GM21381 (cell line): Measurements from ENCODE around the gene CRYAA.
"Not testable (repeated sequence)": the region's sequence is repeated elsewhere in the genome, so short reads cannot be mapped to it uniquely, and the experiment has no call there.

Experiments used
- ATAC-seq: cut with Tn5 transposase; IDR thresholded peaks from one replicate; pipeline ENCODE4 v1.9.1; 2021; ENCODE audit warnings: mild to moderate bottlenecking, moderate library complexity; ENCODE audit not compliant: unreplicated experiment

The CRYAA gene

DNA sequence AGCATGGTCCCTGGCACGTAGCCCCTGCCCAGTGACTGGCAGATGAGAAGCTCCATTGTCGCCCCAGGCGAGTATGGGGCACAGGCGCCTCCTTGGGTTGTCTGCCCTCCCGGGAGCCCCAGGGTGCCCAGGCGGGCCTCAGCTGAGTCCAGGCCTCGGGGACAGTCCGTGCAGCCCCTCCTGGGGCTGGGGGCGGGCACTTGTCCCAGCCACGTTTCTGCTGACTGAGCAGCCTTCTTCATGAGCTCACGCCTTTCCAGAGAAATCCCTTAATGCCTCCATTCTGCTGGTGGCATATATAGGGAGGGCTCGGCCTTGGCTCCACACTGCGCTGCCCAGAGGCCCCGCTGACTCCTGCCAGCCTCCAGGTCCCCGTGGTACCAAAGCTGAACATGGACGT is at the start of gene CRYAA:
CRYAA (plus strand) TSS at position 301 of the 400 bp plus-strand sequence; CDS start at position 393, 92 bp downstream.
- ATAC-seq, result not testable (repeated sequence)

DNA sequence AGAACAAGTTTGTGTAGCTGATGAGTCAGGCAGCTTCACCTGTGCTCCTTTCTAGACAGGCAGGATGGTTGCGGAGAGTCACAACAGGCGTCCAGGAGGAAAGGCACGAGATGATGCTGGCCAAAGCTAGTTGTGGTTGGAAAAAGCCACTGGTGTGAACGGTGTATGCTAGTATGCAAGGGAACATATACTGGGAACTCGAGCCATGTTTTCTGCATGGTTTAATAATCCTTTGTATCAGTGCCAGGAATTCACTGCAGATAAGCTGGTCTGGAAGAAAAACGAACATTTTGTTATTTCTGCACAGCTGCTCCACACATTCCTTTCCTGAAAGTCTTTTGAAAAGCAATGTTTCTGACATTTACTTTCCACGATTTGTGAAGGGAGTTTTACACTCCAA is 38.7 kb upstream of the CRYAA start:
- ATAC-seq, result not testable (repeated sequence)

GRCh38 chr21:43134520-43134919 is 34.3 kb upstream of the CRYAA start:
- ATAC-seq, result not testable (repeated sequence)

GRCh38 chr21:43138944-43139343 is 29.9 kb upstream of the CRYAA start:
- not testable (repeated sequence) for ATAC-seq

- ATAC-seq, result not testable (repeated sequence)
These were observed 27.4 kb upstream of the CRYAA start for GRCh38 chr21:43141407-43141806.

DNA sequence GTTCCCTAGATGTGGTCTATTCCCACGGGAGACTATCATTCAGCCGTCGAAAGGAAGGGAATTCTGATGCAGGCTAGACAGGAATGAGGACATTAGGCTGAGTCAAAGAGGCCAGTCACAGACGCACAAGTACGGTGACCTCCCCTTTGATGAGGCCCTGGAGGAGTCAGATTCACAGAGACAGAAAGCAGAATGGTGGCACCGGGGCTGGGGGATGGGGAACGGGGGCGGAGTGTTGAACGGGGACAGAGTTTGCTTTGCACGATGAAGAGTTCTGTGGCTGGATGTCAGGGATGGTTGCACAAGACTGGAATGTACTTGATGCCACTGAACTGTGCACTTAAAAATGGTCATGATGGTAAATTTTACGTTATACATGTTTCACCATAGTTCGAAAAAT is 22.2 kb upstream of the CRYAA start:
- not testable (repeated sequence) for ATAC-seq

GRCh38 chr21:43147999-43148398 is 20.8 kb upstream of the CRYAA start:
- ATAC-seq, result not testable (repeated sequence)

GRCh38 chr21:43149344-43149743 is 19.5 kb upstream of the CRYAA start:
- not testable (repeated sequence) for ATAC-seq

DNA sequence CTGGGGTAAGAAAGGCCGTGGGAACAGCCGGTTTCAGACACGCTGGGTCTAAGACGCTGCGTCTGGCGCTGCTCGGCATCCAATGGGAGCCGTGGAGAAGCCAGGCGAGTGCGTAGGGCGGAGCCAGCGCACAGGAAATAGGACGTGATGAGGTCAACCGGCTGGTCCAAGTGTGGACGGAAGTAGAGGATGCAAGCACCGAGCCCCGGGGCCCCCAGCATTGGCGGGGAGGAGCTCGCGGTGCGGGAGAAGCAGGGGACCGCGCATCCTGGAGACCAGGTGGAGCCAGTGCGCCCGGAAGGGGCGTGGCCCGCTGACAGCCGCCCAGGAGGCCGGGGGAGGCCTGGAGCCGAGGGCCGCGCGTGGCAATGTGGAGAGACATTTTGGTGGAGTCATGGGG is 15.2 kb upstream of the CRYAA start:
- ATAC-seq, result not testable (repeated sequence)

DNA sequence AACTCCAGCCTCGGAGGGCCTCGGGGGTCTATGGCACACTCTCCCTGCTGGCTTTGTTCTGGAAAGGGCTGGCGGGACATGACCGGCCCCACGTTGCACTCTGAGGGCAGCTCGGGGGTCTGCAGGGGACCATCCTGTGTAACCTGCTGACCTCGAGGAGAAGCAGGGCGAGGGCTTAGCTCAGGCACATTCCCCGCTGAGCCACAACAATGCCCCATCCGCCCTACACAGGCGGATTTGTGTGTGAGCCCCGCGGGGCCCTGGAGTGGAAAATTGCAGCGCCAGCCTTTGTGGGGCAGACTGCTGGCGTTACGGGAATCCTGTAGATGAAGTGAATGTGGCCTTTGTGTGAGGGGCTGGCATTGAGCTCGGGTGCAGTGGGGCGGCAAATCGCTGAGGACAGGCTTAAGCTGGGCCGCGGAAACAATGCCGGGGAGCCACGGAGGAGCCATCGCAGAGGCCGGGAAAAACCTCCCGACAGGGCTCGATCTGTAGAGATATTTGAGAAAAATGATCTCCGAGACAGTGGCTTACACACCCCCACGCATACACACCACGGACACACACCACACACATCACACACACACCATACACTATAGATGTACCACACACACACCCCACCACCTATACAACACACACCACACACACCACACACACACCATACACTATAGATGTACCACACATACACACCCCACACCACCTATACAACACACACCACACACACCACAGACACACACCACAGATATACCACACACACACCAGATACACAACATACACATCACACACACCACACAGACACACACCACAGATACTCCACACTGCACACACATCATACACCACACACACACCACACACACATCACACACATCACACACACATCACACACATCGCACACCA is 9.3 kb upstream of the CRYAA start:
- not testable (repeated sequence) for ATAC-seq

DNA sequence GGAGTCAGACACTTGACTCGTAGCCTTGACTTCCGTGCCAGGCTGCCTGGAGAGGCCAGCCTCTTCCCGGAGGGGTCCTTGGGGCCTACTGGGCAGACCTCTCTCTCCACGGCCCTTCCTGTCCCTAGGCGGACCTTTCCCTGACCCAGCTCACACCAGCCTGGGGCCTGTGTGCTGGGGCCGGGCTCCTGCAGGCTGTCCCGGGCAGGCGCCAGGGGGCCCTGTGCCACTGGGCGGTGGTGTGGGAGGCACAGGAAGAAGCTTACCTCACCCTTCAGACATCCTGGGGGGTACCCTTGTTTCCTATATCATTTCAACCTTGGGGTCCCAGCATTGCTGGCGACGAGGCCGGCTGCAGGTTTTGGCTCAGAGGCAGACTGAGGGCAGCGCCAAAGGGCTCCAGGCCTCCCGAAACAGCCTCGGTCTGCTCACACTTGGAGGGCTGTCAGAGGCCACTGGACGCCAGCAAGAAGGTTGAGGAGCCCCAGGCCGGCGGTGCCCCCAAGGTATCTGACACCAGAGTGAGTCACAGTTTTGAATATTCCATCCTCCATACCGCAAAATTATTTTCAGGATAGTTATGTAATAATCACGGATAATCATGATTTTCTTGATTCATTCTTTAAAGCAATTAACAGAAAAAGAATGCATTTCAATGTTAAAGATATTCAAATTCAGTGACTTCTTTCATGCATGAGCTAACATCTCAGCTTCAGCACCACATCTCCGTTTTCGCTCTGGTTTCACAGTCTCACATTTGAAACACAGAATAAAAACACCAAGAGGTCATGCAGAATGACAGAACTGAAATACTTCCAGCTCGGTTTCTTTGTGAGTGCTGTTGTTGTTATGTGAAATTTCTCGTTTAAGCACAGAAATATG is 6.7 kb upstream of the CRYAA start:
- ATAC-seq, result not testable (repeated sequence)

- ATAC-seq, result not testable (repeated sequence)
These were observed 6.1 kb upstream of the CRYAA start for GRCh38 chr21:43162708-43163205.

DNA sequence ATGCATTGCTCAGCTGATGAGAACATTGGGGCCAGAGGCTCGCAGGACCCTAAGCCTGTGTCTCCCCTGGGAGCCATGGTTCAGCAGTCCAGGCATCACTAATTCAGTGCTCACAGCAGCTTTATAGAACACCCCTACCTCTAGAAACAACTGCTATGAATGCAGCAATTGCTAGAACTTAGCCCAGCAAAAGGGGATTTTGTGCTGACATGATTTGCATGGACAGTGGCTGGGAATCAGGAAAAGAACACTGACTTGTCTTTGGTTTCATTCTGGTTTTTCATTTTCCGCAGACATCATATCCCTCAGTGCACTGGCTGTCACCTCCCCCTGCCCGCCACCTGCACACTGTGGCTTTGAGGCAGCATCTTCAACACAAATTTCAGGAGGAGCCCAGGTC is 4.0 kb upstream of the CRYAA start:
- ATAC-seq, result not testable (repeated sequence)

GRCh38 chr21:43165734-43166133 is 3.1 kb upstream of the CRYAA start:
- ATAC-seq, result not testable (repeated sequence)

GRCh38 chr21:43169230-43169886 is 550 bp downstream of the CRYAA start:
- ATAC-seq, result not testable (repeated sequence)

- not testable (repeated sequence) for ATAC-seq
These were observed 1.1 kb downstream of the CRYAA start for GRCh38 chr21:43169891-43170290.

DNA sequence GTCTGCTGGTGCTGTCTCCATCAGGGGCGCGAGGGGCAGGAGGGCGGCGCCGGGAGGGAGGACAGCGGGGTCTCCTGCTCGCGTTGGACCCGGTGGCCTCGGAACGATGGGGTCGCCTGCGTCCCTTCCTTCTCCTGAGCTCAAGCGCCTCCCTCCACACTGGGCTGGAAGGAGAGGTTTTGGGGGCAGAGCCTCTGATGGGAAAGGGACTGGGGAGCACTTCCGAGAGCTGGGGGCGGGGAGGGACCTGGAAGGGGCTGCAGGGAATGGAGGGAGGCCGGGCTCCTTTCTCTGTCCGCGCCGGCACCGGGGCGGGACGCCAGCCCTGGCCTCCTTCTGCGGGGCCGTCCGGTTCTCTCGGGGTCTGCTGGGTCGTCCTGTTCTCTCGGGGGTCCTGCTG is 4.0 kb downstream of the CRYAA start:
- not testable (repeated sequence) for ATAC-seq

- not testable (repeated sequence) for ATAC-seq
These were observed 4.6 kb downstream of the CRYAA start for GRCh38 chr21:43173438-43173837.

DNA sequence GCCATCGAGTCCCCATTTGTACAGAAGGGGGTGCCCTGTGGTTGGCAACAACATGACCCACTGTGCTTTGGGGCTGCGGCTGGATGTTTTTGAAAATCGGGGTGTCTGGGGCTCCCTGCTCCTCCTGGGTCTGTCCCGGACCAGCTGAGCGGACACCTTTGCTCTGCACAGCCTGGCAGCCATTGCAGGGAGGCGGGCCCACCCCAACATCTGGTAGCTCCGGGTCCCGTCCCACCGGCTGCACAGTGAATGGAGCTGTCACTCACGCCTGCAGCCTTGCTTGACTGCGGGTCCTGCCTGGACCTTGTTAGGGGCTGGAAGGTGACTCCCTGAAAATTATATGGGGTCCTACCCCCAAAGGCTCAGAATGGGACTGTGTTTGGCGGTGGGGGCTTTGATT is 5.1 kb downstream of the CRYAA start:
- ATAC-seq, result not testable (repeated sequence)

DNA sequence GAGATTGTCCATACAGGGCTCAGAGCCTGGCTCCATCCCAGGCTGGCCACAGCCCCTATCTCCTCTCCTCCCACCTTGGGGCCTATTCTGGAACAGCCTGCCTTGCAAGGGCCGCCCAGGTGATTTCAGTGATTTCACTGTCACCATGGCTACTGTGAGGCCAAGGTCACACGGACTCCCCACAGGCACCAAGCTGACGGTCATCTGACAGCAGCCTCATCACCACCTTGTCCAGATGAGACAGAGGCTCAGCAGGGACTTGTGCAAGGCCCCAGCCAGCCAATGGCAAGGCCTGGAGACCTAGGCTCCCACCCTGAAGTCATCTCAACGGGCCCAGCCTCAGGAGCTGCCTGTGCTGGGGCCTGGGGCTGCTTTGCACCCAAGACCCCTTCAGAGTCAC is 6.2 kb downstream of the CRYAA start:
- ATAC-seq, result not testable (repeated sequence)

GRCh38 chr21:43176621-43177020 is 7.8 kb downstream of the CRYAA start:
- ATAC-seq, result not testable (repeated sequence)
